ENCODE results near the gene PLEKHG4B.
A peak's percentile ranks its signal among the peaks of the same experiment; 100 is the strongest.
"Not testable (repeated sequence)": the region's sequence is repeated elsewhere in the genome, so short reads cannot be mapped to it uniquely, and the experiment has no call there.

Gene PLEKHG4B

DNA sequence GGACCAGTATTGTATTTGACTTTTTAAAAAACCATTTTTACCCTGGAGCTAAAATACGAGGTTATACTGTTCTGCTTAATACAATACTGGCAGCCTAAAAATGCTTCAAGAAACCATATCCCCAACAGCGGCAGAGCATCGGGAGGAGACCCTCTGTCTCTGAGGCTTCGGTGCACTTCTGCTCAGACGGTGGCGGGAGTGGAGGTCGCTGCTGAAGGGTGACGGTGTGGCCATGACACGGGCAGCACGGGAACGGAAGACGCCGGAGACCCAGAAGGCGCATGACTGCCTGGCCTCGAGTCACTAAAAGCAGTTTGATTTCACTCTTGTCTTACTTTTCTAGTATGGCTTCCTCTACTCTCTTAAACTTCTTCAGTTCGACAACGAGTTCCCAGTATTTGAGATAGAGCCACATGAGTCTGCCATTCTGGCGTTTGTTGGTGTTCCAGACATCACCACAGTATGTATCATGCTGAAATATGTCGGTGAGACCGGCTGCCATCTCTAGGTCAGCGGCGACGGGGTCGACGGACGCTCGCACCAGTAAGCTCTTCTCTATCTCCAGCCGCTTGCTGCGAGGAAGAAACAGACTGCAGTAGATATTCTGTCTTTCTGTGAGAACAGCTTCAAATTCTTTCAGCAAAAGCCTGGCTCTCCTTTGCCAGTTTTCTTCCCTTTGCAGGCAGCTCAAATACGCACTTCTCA is 113.2 kb downstream of the PLEKHG4B start:
- DNase-seq = no peak

DNA sequence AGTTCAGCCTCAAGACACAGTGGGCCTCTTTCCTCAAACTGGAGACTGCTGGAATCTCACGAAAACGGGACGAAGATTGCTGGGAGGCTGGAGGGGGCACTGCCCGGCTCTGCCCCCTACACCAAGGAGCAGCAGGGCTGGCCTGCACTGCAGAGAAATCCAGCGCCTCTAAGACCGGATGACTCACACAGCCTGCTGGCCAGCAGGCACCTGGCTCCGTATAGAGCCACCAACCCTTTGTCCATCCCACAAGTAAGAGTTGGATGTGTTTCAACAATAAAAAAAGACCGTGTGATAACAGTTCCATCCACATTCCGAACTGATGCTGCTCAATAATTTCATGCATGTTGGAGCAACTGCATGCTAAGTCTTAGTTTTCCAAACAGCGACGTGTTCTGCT is 114.4 kb downstream of the PLEKHG4B start:
- DNase-seq = no peak

DNA sequence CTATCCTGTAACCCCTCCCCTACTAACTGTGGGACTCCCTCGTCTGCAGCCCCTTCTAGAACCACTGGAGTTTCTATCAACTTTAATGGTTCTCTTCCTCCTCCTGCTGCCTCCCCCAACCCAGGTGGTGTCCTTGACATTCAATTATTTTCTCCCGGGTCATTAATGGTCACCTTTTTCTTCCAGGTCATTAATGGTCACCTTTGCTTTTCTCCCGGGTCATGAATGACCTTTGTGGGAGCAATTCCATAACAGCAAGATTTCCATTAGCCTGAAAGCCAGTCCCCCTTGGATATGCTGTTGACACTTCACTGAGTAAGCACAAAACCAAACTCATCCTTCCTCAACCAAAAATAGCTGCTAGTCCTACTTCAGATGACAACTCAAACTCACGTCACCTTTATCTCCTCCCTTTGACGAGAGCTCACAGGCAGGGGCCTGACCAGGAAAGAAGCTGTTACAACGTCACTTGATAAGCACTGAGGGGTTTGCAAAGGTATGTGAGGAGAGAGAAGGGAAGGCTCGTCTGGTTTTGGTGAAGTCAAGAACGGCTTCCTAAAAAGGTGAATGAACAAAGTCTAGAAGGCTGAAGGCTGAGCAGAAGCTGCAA is 115.1 kb downstream of the PLEKHG4B start:
- DNase-seq = no peak

DNA sequence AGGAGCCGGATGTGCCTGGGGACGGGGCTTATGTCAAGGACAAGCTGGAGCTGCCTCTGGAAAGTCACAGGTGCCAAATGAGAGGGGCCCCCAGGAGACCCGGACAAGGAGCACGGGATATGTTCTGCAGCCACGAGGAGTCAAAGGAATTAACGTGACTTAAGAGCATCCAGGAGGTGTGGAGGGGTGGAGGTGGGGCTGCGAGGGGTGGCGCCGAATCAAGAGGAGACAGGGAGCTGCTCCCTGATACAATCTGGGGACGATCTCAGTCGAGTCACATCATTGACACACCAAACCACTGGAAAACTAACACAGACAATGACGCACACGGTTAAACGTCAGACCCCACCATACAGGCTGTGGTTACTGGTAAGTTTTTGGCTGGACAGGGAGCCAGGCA is 115.6 kb downstream of the PLEKHG4B start:
- DNase-seq = no peak

DNA sequence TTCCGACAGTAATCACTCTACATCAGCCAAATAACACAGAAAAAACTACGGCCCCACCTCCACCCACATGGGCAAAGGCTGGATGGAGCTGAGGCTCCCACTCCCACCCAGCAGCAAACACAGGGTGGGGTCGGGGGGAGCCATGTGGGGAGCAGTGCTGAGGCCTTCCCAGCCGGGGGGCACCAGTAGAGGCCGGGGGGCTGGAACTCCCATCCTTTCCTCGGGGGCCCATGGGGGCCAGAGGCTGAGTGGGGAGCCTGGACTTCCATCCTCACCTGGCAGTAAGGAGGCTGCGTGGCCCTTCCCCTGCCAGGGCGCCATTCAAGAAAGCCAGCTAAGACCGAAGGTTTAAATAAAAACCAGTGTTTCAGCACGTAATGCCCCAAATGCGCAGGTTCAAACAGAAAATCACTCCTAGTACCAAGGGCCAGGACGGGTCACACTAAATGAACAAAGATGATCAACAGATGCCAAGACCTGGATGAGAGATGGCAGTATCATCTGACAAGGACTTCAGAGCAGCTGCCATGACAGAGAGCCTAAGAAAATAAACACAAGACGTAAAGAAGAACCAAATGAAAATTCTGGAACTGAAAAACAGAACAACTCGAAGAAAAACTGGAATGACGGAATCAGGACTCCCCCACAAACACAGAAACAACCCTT is 116.6 kb downstream of the PLEKHG4B start:
- DNase-seq = no peak

DNA sequence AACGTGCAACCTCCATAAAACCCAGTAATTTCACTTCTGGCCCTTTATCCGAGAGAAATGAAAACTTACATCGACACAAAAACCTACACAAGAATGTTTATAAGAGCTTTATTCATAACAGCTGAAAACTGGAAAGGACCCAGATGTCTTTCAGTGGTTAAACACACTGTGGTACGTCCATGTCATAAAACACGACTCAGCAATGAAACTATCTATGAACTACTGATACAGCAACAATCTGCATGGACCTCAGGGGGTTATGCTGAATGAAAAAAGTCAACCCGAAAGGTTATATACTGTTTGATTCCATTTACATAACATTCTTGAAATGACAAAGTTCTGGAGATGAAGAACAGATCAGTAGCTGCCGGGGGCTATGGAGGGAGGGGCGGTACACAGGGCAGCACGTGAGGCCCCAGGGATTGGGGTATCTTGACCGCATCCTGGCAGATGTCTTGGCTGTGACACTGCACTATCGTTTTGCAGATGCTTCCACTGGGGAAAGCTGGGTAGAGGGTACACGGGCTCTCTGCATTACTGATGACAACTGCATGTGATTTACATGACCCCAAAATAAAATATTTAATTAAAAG is 121.9 kb downstream of the PLEKHG4B start:
- DNase-seq = no peak

DNA sequence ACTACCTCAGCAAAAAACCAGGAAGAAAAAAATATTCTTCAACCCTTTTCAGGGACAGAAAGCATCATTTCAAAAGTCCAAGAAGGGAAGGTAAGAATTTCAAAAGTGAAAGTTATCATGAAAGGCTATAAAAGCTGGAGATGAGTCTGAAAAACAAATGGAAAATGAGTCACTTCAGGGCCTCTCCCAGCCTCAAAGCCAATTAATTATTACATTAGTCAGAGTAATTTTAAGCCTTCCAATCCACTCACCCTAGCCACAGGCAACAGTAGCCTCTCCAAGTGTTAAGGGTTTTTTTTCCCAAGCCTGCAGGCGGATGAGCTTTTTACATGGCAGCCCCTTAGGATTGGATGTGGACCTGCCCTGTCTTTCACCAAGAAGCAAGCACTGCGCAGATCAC is 123.3 kb downstream of the PLEKHG4B start:
- DNase-seq = not testable (repeated sequence)

DNA sequence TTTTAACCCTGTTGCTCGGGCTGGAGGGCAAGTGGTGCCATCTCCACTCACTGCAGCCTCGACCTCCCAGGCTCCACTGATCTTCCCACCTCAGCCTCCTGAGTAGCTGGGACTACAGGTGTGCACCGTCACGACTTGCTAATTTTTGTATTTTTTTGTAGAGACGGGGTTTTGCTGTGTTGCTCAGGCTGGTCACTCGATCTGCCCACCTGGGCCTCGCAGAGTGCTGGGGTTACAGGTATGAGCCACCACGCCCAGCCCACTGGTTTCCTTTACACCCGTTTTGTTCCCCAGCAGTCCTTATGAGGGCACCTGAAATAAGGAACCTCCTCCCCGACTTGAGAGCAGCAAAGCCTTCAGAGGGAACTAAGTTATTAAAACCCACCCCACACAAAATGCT is 124.1 kb downstream of the PLEKHG4B start:
- DNase-seq = not testable (repeated sequence)

DNA sequence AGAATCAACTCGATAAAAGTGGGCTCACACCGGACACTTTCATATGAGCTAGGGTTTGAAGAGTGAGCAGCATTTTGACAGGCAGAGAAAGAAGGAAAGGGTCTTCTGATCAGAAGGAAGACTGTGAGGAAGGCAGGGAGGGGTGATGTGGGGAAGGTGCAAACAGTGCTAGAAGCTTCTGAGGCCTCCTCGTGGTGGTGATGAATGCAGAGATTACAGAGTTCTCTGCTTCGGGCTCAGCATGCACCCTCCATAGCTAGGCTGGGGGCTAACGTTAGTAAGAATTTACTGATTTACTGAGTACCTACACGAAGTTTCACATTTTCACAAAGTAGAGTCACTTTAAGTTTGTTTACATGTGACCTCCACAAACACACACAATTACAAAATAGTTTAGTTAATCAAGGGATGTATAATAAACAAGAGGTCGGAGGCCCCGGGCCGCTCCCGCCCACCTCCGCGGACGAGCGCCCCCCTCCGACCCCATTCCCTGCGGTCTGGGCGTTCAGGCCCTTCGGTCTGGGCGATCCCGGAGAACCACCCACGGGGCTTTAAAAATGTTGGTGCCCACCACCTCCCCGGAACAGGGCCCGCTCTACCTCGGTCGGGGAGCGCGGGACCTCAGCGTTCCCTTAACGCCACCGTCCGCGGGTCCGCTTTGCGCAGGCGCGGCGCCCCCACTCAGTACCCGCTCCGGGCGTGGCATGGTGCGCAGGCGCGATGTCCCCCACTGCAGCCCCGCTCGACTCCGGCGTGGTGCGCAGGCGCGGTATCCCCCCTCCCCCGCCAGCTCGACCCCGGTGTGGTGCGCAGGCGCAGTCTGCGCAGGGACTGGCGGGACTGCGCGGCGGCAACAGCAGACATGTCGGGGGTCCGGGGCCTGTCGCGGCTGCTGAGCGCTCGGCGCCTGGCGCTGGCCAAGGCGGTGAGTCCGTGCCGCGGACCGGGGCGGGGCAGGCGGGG is 125.8 kb downstream of the PLEKHG4B start, which contains the start of the genes CCDC127 and SDHA:
CCDC127 (minus strand) TSS at position 660 of the 963 bp plus-strand sequence. CDS start 1,304 bp downstream, outside the sequence.
SDHA (plus strand) TSS at position 827 of the 963 bp plus-strand sequence; CDS start at position 863, 36 bp downstream.
- DNase-seq = peak; percentile 97

DNA sequence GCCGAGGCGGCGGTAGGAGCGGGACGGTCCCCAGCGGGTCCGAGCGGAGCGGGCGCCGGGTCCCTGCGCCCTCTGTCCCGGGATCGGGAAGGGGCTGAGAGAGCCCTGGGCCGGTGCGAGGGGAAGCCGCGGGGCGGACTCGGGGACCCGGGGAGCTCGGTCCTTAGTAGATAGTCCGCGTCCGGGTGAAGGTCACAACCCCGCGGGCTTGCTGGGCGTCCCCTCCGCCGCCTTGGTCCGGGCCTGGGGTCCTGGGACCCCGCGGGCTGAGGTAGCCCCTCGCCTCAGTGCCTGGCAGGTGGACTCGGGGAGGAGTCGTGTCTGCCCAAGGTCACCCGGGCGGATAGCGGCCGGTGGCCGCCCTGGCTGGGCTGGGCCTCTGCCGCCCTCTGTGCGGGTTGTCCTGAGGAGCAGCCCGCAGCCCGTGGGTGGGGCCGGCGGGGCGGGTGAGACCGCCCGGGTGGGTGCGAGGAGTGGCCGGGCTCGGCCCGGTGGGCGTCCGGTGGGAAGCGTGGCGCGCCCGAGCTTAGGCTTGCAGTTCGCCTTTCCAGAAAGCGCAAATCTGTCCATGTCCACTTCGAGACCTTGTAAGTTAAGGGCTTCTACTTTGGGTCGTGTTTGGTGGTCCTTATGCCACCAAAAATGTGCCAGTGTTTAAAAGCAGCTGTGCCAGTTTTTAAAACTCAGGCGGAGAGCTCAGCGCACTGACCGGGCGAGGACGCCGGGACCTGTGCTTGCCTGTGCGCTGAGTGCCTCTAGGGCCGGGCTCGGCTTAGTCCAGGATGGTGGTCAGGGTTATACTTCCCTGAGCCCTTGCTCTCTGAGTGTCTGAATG is 126.7 kb downstream of the PLEKHG4B start:
- DNase-seq = peak; percentile 15 to 16

DNA sequence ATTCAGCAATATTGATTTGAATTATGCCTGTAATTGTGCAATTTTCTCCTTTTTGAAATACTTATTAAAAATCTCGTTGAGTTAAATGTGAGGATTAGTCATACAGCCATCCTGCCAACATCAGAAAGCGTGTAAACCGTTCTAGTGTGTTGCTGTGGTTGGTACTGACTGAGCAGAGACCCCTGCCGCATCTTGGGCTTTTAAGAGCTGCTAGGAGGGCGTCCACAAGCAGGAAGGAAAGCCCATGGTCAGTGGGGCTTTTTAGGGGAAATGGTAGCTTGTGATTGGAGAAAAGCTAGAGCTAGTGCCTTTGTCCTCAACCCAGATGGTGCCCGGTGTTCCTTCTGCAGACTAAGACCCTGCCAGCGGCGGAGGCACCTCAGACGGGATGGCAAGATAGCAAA is 127.5 kb downstream of the PLEKHG4B start:
- DNase-seq = peak; percentile 20 to 39

DNA sequence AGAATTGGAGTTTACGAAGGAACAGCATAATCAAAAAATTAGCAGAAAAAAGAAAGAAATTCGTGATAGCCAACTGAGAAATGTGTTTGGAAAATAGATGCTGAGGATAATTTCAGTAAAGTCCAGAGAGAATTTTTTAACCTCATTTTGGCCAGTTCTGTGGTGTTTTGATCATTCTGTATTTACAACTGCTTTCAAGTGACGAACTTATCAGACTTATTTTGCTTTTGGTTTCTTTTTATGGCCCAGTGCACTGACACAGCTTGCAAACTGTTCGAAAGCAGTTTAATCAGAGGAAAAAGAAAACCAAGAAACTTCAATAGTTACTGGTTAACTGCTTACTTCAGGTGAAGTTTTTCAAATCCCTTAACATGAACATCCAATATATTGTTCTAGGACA is 128.0 kb downstream of the PLEKHG4B start:
- peak in 1 of 2 donors; percentile 58 for DNase-seq

DNA sequence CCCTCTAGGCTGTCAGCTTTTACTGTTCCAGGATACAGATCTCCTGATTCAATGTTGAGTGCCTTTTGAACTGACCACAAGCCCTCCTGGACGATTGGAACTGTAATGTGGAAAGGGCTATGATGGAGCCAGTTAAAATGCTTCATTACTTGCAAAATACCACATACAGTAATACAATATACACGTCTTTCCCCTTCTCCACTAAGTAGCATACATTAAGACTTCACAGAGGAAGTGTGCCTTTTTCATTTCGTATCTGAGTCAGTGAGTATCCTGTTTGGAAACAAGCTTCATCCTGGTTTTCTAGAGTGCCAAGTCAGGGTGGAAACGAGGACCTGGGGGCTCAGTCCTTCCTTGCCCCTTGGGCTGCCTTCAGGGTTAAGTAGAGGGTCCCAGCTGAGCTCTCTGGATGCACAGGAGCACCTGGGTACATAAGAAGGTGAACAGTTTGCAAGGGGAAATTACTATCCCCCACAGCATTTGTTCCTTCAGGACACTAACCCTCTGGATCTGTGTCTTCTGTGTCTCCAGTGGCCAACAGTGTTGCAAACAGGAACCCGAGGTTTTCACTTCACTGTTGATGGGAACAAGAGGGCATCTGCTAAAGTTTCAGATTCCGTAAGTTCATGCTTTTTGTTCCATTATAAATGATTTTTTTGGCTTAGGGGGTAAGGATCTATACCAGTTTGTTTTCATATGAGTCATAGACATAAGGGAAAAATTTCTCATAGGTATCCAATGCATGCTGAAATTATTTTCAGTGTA is 131.2 kb downstream of the PLEKHG4B start:
- DNase-seq = not testable (repeated sequence)

DNA sequence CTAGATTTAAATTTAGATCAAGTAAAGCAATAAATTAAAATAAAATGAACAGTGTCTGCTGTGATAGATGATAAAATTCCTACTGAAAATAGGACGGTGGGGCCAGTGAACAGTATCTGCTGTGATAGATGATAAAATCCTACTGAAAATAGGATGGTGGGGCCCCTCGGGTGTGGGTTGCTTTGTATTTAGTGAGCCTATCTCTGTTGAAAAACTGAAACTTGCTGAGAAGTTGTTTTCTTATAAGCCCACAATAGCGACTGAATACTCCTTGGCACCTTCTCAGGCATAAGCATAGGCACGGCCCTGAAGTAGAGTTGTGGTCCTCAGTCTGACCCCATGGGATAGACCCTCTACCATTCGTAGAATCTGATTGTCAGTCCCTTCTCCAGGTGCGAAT is 131.8 kb downstream of the PLEKHG4B start:
- no peak for DNase-seq

DNA sequence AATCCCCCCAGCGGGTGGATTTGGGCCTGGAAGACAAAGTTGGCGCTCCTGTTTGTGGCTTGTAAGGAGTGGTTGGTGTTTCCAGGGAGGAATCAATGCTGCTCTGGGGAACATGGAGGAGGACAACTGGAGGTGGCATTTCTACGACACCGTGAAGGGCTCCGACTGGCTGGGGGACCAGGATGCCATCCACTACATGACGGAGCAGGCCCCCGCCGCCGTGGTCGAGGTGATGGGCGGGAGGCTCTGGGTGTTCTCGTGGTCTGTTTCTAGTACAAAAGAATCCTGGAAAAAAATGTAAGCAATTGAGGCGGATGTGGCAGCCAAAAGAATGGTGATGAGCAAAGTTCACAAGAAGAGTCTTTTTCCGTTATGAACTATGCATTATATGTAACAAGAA is 133.4 kb downstream of the PLEKHG4B start:
- no peak for DNase-seq

DNA sequence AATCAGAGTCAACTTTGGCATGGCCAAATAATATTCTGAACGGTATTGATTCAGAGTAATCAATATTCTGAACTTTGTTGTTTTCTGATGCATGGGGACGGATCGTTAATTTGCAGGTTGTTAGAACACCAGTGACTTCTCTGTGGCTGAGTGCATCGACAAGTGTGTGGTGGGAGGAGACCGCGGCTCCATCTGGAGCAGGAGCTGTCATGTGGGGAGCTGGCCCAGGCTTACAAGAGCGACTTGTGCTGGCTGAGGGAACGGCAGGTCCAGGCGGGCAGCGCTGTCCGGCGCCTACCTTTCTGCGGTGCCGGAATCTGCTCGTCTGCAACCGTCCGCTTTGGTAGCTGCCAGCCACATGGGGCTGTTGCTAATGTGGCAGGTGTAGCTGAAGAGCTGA is 135.4 kb downstream of the PLEKHG4B start:
- not testable (repeated sequence) for DNase-seq

DNA sequence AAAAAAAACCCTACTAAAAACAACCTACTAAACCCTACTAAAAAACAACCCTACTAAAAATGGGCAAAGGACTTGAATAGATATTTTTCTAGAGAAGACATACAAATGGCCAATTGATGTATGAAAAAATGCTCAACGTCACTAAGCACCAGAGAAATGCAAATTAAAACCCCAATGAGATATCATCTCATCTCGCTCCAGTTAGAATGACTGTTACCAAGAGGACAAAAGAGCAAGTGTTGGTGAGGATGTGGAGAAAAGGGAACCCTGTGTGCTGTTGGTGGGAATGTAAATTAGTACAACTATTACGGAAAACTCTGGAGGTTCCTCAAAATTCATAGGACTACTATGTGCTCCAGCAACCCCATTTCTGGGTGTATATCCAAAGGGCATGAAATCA is 136.9 kb downstream of the PLEKHG4B start:
- no peak for DNase-seq

DNA sequence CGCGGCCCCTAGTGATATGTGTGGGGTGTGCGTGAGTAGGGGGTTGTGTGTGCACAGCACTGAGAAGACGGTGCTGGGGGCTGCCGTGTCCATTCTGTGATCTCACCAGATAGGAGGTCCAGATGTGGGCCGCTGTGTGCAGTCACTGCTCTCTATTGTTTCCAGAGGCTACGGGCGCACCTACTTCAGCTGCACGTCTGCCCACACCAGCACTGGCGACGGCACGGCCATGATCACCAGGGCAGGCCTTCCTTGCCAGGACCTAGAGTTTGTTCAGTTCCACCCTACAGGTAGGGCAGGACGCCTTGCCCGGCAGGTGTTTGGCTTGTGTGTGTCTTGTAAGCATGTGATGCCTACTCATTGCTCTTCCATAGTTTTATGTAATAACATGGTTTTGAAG is 138.7 kb downstream of the PLEKHG4B start:
- DNase-seq = no peak

DNA sequence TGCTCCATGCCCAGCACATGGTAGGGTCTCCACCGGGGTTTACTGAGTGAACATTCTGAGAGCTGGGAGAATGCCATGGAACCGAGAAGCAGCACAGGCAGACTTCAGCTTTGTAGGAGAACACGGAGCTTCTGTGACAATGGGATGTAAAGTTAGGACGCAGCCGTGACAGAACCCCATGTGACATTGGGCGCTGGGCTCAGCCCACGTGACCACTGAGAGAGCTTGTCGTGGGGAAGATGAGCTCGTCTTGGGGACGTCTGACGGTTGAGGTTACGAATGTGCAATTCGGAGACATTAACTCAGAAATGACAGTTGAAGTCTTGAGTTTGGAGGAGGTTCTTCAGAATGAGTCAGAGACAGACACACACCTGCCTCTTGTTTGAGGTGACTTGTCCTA is 139.7 kb downstream of the PLEKHG4B start:
- no peak for DNase-seq

DNA sequence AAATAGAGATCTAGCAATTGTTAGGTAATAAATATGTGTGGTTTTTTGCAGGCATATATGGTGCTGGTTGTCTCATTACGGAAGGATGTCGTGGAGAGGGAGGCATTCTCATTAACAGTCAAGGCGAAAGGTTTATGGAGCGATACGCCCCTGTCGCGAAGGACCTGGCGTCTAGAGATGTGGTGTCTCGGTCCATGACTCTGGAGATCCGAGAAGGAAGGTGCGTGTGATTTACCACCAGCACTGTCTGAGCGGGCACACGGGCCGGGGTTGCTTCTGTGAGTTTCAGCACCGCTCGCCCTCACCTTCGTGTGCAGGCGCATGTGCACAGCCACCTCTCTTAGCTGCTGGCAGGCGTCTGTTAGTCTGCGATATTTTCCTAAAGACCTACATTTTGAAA is 141.5 kb downstream of the PLEKHG4B start:
- DNase-seq = not testable (repeated sequence)

DNA sequence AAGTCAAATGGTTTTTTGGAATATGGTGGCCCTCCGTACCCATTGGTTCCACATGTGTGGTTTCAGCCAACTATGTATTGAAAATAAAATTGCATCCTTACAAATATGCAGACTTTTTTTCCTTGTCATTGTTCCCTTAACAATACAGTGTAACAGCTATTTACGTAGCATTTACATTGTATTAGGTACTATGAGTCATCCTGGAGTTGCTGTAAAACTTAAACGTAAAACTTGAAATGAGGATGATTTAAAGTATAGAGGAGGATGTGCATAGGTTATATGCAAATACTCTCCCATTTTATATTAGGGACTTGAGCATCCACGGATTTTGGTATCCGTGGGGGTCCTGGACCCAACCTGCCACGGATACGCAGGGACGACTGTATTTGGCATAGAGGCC is 142.5 kb downstream of the PLEKHG4B start:
- no peak for DNase-seq

Data from CD4-positive, alpha-beta T cell treated with Interleukin-4 for 1 hour (primary cell).